ENCODE data around the gene CCDC122. TPM values are rescaled to one million over a fixed set of nuclear protein-coding genes. Genes with fewer than 3 reads are reported as not detected.

Gene CCDC122
- total and polyA plus RNA-seq, 9 of the 15 experiments (the other 6 are each of a cell fraction or from before 2014, with no cell fraction given), result not detected

DNA sequence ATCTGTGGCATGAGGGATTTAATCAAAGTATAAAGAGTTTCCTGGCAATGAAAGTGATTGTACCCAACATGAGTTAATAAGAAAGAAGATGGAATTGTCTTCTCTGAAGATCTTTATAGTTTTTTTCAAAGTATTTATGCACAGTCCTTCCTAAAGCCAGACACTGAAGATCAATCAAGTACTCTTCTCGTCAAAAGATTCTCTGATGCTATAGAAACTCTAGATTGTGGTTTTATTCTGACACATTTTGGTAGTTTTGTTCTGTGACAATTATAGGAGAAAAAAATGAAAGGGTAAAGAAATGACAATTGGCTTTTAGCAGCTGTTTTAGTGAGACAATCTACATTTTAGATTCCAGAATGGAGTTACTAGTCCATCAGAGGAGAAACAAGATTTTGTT is 82.4 kb downstream of the CCDC122 start:
- no peaks in the 10 kb centered on the region for H3K9me3 ChIP-seq (replicated peaks; ENCODE audit: control insufficient read depth, insufficient read depth, low read depth, low read length)
- CTCF ChIA-PET (ENCODE audit: low intra/inter-chr PET ratio), result no interaction called here

GRCh38 chr13:43794416-43794815 is 85.1 kb downstream of the CCDC122 start:
- no peaks in the 10 kb centered on the region for H3K79me2 ChIP-seq (ENCODE audit: control insufficient read depth, insufficient read depth, low read length)
- no peak for DNase-seq (ENCODE audit: extremely low read depth in 1 of 4, low spot score in 3 of 4)
- POLR2A ChIA-PET, result no interaction called here
- in situ Hi-C loops (cut with MboI), result no loop called here
- no peaks in the 10 kb centered on the region for H3K9me1 ChIP-seq (ENCODE audit: control insufficient read depth, insufficient read depth, low read length)
- CTCF ChIA-PET (ENCODE audit: low intra/inter-chr PET ratio), result no interaction called here
- H4K20me1 ChIP-seq (replicated peaks; ENCODE audit: control insufficient read depth, insufficient read depth, low read length), result no peaks in the 10 kb centered on the region
- H3K27ac ChIP-seq (ENCODE audit: extremely low read depth, low read depth, low read length), result no peak overlapping the region
- H3K9me3 ChIP-seq (replicated peaks; ENCODE audit: control insufficient read depth, insufficient read depth, low read depth, low read length), result no peaks in the 10 kb centered on the region
- no peak overlapping the region for H2AFZ ChIP-seq (ENCODE audit: low read depth, low read length)
- no peaks in the 10 kb centered on the region for H3K36me3 ChIP-seq (ENCODE audit: control insufficient read depth, insufficient read depth, low read length)
- intact Hi-C loops (cut with micrococcal nuclease), result no loop called here
- no peak overlapping the region for H3K9ac ChIP-seq (ENCODE audit: insufficient read depth in 1 of 2, low read depth in 2 of 2, low read length in 2 of 2)
- H3K27me3 ChIP-seq (ENCODE audit: control insufficient read depth in 2 of 2, insufficient read depth in 2 of 2, low read length in 2 of 2), result no peaks in the 10 kb centered on the region
- H3K4me2 ChIP-seq (ENCODE audit: insufficient read depth, low read length), result no peak overlapping the region
- ATAC-seq, result no peak
- no peak overlapping the region for H3K4me3 ChIP-seq
- no peaks in the 10 kb centered on the region for H3K4me1 ChIP-seq (replicated peaks in 1 of 2; ENCODE audit: control insufficient read depth in 2 of 2, insufficient read depth in 2 of 2, low read length in 2 of 2)
- no peak for FAIRE-seq
- no TSS peak for BruUV-seq (replicated peaks)
- TF ChIP-seq KAT2B (IDR thresholded peaks at IDR 0.05; ENCODE audit: low read depth, low read length) (no peak), CREB1 (IDR thresholded peaks at IDR 0.05) (no peak), CREB1 (CRISPR knock-in tag; IDR thresholded peaks at IDR 0.05) (no peak), ZNF76 (CRISPR knock-in tag; IDR thresholded peaks at IDR 0.05; ENCODE audit: borderline replicate concordance) (no peak), CEBPG (CRISPR knock-in tag; IDR thresholded peaks at IDR 0.05) (no peak), CEBPG (tag; conservative IDR thresholded peaks at IDR 0.05 in 1 of 2, IDR thresholded peaks at IDR 0.05 in 1 of 2) (no peak), MAFF (IDR thresholded peaks at IDR 0.05; ENCODE audit: low read length) (no peak), ZNF507 (tag; conservative IDR thresholded peaks at IDR 0.05) (no peak), CREBBP (IDR thresholded peaks at IDR 0.05; ENCODE audit: low read depth, low read length) (no peak), ZNF696 (CRISPR knock-in tag; conservative IDR thresholded peaks at IDR 0.05) (no peak), LEF1 (IDR thresholded peaks at IDR 0.05) (no peak)
- TF ChIP-seq, protein P1, sequence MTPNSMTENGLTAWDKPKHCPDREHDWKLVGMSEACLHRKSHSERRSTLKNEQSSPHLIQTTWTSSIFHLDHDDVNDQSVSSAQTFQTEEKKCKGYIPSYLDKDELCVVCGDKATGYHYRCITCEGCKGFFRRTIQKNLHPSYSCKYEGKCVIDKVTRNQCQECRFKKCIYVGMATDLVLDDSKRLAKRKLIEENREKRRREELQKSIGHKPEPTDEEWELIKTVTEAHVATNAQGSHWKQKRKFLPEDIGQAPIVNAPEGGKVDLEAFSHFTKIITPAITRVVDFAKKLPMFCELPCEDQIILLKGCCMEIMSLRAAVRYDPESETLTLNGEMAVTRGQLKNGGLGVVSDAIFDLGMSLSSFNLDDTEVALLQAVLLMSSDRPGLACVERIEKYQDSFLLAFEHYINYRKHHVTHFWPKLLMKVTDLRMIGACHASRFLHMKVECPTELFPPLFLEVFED (CRISPR knock-in tag; conservative IDR thresholded peaks at IDR 0.05), result no peak

More for the DNA sequence above, 82.4 kb downstream of the CCDC122 start:
- Histone ChIP-seq H3K27me3 (ENCODE audit: control insufficient read depth in 2 of 2, insufficient read depth in 2 of 2, low read length in 2 of 2) (no peaks in the 10 kb centered on the region), H3K4me2 (ENCODE audit: insufficient read depth, low read length) (no peak overlapping the region), H3K4me3 (no peak overlapping the region), H3K27ac (ENCODE audit: extremely low read depth, low read depth, low read length) (no peak overlapping the region), H3K9me1 (ENCODE audit: control insufficient read depth, insufficient read depth, low read length) (no peaks in the 10 kb centered on the region), H3K4me1 (replicated peaks in 1 of 2; ENCODE audit: control insufficient read depth in 2 of 2, insufficient read depth in 2 of 2, low read length in 2 of 2) (no peaks in the 10 kb centered on the region), H2AFZ (ENCODE audit: low read depth, low read length) (no peak overlapping the region), H3K79me2 (ENCODE audit: control insufficient read depth, insufficient read depth, low read length) (no peaks in the 10 kb centered on the region), H4K20me1 (replicated peaks; ENCODE audit: control insufficient read depth, insufficient read depth, low read length) (no peaks in the 10 kb centered on the region), H3K9ac (ENCODE audit: insufficient read depth in 1 of 2, low read depth in 2 of 2, low read length in 2 of 2) (no peak overlapping the region), H3K36me3 (ENCODE audit: control insufficient read depth, insufficient read depth, low read length) (no peaks in the 10 kb centered on the region)
- no peak for ATAC-seq
- no TSS peak for BruUV-seq (replicated peaks)
- intact Hi-C loops (cut with micrococcal nuclease), result no loop called here
- in situ Hi-C loops (cut with MboI), result no loop called here
- FAIRE-seq, result no peak
- POLR2A ChIA-PET, result no interaction called here
- DNase-seq (ENCODE audit: extremely low read depth in 1 of 4, low spot score in 3 of 4), result no peak
- 0% methylated on average over 1 of the region's 1 CpG for WGBS (ENCODE audit: insufficient coverage, low coverage, missing lambda C conversion rate)
- TF ChIP-seq CBFA2T2 (conservative IDR thresholded peaks at IDR 0.05) (no peak), TAL1 (IDR thresholded peaks at IDR 0.05) (no peak), HDAC8 (tag; IDR thresholded peaks at IDR 0.05) (no peak), ARID1B (IDR thresholded peaks at IDR 0.05) (no peak), PHF21A (IDR thresholded peaks at IDR 0.05; ENCODE audit: borderline replicate concordance, low read depth) (no peak), TBP (optimal IDR thresholded peaks at IDR 0.05; ENCODE audit: low read depth, low read length) (no peak), C11orf30 (IDR thresholded peaks at IDR 0.05; ENCODE audit: low read depth) (no peak), FUS (optimal IDR thresholded peaks at IDR 0.05; ENCODE audit: low read depth, low read length) (no peak), RNF2 (IDR thresholded peaks at IDR 0.05) (no peak)
- TF ChIP-seq, protein P2, sequence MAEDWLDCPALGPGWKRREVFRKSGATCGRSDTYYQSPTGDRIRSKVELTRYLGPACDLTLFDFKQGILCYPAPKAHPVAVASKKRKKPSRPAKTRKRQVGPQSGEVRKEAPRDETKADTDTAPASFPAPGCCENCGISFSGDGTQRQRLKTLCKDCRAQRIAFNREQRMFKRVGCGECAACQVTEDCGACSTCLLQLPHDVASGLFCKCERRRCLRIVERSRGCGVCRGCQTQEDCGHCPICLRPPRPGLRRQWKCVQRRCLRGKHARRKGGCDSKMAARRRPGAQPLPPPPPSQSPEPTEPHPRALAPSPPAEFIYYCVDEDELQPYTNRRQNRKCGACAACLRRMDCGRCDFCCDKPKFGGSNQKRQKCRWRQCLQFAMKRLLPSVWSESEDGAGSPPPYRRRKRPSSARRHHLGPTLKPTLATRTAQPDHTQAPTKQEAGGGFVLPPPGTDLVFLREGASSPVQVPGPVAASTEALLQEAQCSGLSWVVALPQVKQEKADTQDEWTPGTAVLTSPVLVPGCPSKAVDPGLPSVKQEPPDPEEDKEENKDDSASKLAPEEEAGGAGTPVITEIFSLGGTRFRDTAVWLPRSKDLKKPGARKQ (CRISPR knock-in tag; IDR thresholded peaks at IDR 0.05), result no peak

All from K562 (cell line).